Thyroid gland (tissue), 4 donors: ENCODE measurements around the gene CAMTA1. TPM values are rescaled to one million over a fixed set of nuclear protein-coding genes. Genes with fewer than 3 reads are reported as not detected.

Experiments
- DNase-seq, 2 donors: peaks; one replicate each; pipeline ENCODE4 v3.0.0-alpha.2; 2019
- H3K27ac ChIP-seq, 3 donors: fragments of 200-600 bp; sonication (generic); 1 replicate in 2 of 3; 2 replicates in 1 of 3; pipeline ENCODE4 v1.5.1; 2016 to 2019; ENCODE audit warnings: mild to moderate bottlenecking in 1 of 3, moderate library complexity in 1 of 3
- H3K27me3 ChIP-seq: fragments of 200-600 bp; sonication (generic); one replicate; pipeline ENCODE4 v1.5.1; 2019
- H3K36me3 ChIP-seq, 2 donors: fragments of 200-600 bp; sonication (generic); one replicate each; pipeline ENCODE4 v1.5.1; 2016 to 2019
- H3K4me1 ChIP-seq, 2 donors: fragments of 200-600 bp; sonication (generic); one replicate each; pipeline ENCODE4 v1.5.1; 2017 to 2019
- H3K4me3 ChIP-seq, 3 donors: fragments of 200-600 bp; sonication (generic); replicated peaks in 1 of 3; 1 replicate in 2 of 3; 2 replicates in 1 of 3; pipeline ENCODE4 v1.5.1; 2016; ENCODE audit warnings: mild to moderate bottlenecking in 1 of 3
- H3K9me3 ChIP-seq: fragments of 200-600 bp; sonication (generic); one replicate; pipeline ENCODE4 v1.5.1; 2017
- CTCF ChIP-seq, 6 experiments: fragments of 200-600 bp in 3 of 6; fragments of 450-650 bp in 3 of 6; sonication (generic) in 3 of 6; IDR thresholded peaks; one replicate each; pipeline ENCODE4 v1.5.1; 2016 to 2019; ENCODE audit warnings: antibody characterized with exemption in 6 of 6, mild to moderate bottlenecking in 2 of 6, inconsistent platforms in 1 of 6, moderate library complexity in 1 of 6
- POLR2A ChIP-seq, 2 donors: fragments of 450-650 bp; IDR thresholded peaks; one replicate each; pipeline ENCODE4 v1.6.1; 2017; ENCODE audit warnings: antibody characterized with exemption in 2 of 2, mild to moderate bottlenecking in 2 of 2, moderate library complexity in 1 of 2
- WGBS, 2 donors: methylation state at CpG; one replicate each; pipeline ENCODE4 v1.1.5; 2017; 5-methylcytosine and 5-hydroxymethylcytosine counted together
- intact Hi-C: fragments of 100-400 bp; cut with DNase I; formaldehyde crosslinking; loops from one replicate; pipeline ENCODE4 v1.15.1; 2023
- total RNA-seq, 4 donors: library from RNA; depleted of rRNA; stranded (reverse); fragments of >200 nt; gene quantifications; one replicate each; pipeline ENCODE4 v1.2.3, GENCODE V29; 2016

The CAMTA1 gene
- total RNA-seq, 4 donors from 2014 or later = 63.9 to 124 (median 101) TPM

- no peak overlapping the region for H3K27ac ChIP-seq
- no peak for DNase-seq
- intact Hi-C loops = no loop called here
- H3K36me3 ChIP-seq = no peaks in the 10 kb centered on the region
- TF ChIP-seq POLR2A (IDR thresholded peaks at IDR 0.05) (no peak), CTCF (IDR thresholded peaks at IDR 0.05) (no peak)
- peaks cover 0 to 13% of the 10 kb centered on the region in 2 donors for H3K4me1 ChIP-seq
- H3K27me3 ChIP-seq = peaks cover 5% of the 10 kb centered on the region
- no peaks in the 10 kb centered on the region for H3K9me3 ChIP-seq
- 72 to 95% methylated on average over 3 of the region's 3 CpGs for WGBS, 2 donors
- H3K4me3 ChIP-seq = no peak overlapping the region
These were observed 175.6 kb downstream of the CAMTA1 start for GRCh38 chr1:6960860-6961259.

- no peaks in the 10 kb centered on the region for H3K9me3 ChIP-seq
- no peaks in the 10 kb centered on the region for H3K36me3 ChIP-seq
- no peak for TF ChIP-seq CTCF (IDR thresholded peaks at IDR 0.05)
- TF ChIP-seq POLR2A (IDR thresholded peaks at IDR 0.05) = no peak
- H3K27me3 ChIP-seq = peaks cover 5% of the 10 kb centered on the region
- WGBS, 2 donors = 92 to 94% methylated on average over 13 of the region's 13 CpGs
- H3K27ac ChIP-seq = no peak overlapping the region
- no peak overlapping the region for H3K4me3 ChIP-seq
- intact Hi-C loops = no loop called here
- DNase-seq = no peak
- peaks cover 0 to 13% of the 10 kb centered on the region in 2 donors for H3K4me1 ChIP-seq
These were observed 176.0 kb downstream of the CAMTA1 start for GRCh38 chr1:6961289-6961688.

GRCh38 chr1:6961905-6962477 is 176.7 kb downstream of the CAMTA1 start:
- H3K36me3 ChIP-seq = no peaks in the 10 kb centered on the region
- no peak for DNase-seq
- intact Hi-C loops = no loop called here
- WGBS, 2 donors = 5 to 10% methylated on average over 8 to 29 of the region's 31 CpGs
- H3K4me3 ChIP-seq = no peak overlapping the region
- H3K27ac ChIP-seq = no peak overlapping the region
- peaks cover 5% of the 10 kb centered on the region for H3K27me3 ChIP-seq
- TF ChIP-seq POLR2A (IDR thresholded peaks at IDR 0.05) (no peak), CTCF (IDR thresholded peaks at IDR 0.05) (no peak)
- peaks cover 0 to 13% of the 10 kb centered on the region in 2 donors for H3K4me1 ChIP-seq
- no peaks in the 10 kb centered on the region for H3K9me3 ChIP-seq

GRCh38 chr1:6962478-6962995 is 177.3 kb downstream of the CAMTA1 start:
- no peaks in the 10 kb centered on the region for H3K9me3 ChIP-seq
- H3K4me1 ChIP-seq = peaks cover 0 to 13% of the 10 kb centered on the region in 2 donors
- no peak for TF ChIP-seq CTCF (IDR thresholded peaks at IDR 0.05)
- TF ChIP-seq POLR2A (IDR thresholded peaks at IDR 0.05) = no peak
- whole genome bisulfite sequencing, 2 donors = 4% methylated on average over 13 to 14 of the region's 14 CpGs
- intact Hi-C loops = no loop called here
- no peaks in the 10 kb centered on the region for H3K36me3 ChIP-seq
- H3K27me3 ChIP-seq = peaks cover 5% of the 10 kb centered on the region
- no peak overlapping the region for H3K27ac ChIP-seq
- H3K4me3 ChIP-seq = no peak overlapping the region
- peak; percentile 11 to 45 for DNase-seq
